Astrocyte (in vitro differentiated cells and primary cell): ENCODE measurements around the gene C16orf54.

Experiments used
- CTCF ChIP-seq: IDR thresholded peaks from 2 replicates; pipeline ENCODE4 v1.5.1; 2011; ENCODE audit warnings: low read depth, mild to moderate bottlenecking, inconsistent platforms, low read length, moderate library complexity; ENCODE audit not compliant: insufficient read depth
- EZH2 ChIP-seq: IDR thresholded peaks from 2 replicates; pipeline ENCODE4 v1.6.1; 2012; ENCODE audit warnings: mild to moderate bottlenecking, low read length, inconsistent platforms; ENCODE audit not compliant: insufficient read depth

DNA sequence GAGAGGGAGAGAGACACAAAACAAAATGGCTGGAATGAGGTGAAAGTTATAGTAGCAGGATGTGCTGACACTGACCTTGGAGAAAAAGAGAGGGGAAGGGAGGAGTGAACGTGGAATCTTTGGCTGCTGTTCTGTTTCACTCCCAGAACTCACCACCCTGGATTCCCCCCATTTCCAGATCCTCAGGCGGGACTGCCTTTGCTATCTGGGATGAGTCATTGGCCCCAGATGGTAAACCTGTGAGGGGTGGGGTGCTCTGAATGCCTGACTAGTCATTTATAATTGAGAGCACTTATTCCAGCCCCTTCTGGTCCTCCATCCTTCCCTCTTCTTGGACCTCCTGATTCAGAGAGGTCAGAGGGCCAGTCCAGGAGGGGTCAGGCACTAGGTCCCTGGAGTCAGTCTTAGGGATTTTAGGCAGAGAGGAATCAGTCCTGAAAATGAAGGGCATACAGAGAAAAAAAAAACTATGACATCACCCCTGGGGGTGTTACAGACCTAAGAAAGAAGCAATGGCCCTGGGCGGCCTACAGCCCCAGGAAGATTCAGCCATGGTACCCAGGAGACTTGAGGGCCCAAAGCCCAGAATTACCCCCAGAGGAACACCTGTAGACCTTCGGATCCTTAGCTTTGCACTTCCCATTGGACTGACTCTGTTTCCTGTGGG, 30.1 kb upstream of the C16orf54 start:
- TF ChIP-seq CTCF (no peak), EZH2 (no peak)
